HG02938 (cell line): ENCODE data around the gene FOXC1.

Experiments
- ATAC-seq: cut with Tn5 transposase; IDR thresholded peaks from one replicate; pipeline ENCODE4 v1.9.1; 2021; ENCODE audit warnings: mild to moderate bottlenecking, moderate library complexity; ENCODE audit not compliant: unreplicated experiment

Gene FOXC1

DNA sequence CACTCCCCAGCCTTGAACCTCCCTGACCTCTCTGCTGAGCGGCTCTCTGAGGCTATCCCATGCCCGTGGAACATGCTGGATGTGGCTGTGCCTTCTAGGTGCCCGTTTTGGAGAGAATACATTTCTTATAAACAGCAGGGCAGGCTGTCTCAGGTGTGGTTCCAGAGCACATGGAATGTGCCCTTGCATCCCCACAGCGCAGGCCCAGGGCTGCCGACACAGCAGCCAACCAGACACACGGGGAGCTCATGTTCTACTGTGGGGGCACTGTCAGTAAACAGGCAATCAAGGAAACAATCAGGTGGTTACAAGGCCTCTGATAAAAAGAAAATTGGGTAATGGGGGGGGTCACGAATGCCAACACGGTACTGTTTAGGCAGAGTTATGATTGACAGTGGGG is 30.8 kb downstream of the FOXC1 start:
- no peak for ATAC-seq

DNA sequence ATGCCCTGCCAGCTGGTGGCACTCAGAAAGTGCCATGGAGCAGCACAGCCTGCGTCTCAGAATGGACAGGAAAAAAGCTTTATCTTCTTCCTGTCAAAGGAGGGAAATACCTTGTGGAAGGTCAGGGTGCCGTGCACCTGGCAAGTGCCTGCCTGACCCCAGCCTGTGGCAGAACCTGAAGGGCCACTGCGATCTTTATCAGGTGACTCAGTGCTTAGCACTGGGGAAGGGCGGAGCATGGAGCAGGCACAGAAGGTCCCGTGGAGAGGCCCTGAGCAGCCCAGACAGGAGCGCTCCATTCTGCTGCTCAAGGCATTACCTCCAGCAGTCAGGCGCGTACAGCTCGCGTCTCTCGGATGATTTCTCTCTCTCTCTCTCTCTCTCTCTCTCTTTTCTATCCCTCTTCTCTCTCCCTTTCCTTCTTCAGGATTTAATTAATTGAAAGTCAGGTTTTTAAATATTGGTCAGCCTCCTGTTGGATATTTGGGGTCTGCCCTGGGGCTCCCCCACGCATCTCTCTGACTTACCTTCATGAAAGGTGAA is 31.7 kb downstream of the FOXC1 start:
- ATAC-seq: no peak

DNA sequence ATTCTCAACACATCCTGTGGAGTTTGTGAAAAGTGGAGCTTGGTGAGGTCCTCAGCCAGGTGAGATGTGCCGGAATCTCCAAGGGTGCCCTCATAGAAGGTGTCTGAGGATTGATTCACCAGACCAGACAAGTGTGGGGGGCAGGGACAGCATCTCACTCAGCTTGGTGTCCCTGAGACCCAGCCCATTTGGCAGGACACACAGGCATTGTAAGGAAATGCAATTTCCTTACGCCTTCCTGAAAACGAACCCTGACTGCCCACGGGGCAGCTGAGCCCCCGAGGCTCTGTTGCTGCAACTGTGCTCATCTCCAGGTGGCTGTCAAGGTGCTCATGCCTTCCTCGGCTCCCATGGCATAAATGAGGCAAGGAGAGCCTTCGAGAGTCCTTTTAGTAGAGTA is 33.4 kb downstream of the FOXC1 start:
- ATAC-seq: no peak

DNA sequence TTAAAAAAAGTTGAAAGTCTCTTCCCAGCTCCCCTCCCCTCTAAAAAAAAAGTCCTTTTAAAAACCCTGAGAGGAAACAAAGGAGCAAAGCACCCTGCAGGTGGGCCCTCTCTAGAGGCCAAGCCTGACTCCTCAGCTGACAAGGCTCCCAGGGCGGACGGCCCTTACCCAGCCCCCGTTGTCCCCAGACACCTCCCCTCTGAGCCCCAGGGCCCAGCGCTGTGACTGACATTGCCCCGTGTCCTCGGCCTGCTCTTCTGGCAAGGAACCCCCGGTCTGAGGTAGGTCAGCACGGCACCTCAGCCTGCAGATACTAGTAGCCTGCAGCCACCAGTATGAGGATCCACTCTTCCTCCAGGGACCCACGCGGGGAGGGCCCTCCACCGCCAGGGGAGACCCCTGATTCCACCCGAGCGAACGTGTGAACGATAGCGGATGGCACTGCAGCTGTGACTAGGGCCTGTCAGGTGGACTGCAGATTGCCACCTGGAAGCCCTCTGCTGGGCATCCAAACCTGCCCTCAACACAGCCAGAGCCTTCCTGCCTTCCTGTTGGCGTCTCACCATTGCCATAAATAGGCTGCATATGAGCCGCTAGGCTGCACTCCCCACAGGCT is 34.2 kb downstream of the FOXC1 start:
- ATAC-seq: no peak

DNA sequence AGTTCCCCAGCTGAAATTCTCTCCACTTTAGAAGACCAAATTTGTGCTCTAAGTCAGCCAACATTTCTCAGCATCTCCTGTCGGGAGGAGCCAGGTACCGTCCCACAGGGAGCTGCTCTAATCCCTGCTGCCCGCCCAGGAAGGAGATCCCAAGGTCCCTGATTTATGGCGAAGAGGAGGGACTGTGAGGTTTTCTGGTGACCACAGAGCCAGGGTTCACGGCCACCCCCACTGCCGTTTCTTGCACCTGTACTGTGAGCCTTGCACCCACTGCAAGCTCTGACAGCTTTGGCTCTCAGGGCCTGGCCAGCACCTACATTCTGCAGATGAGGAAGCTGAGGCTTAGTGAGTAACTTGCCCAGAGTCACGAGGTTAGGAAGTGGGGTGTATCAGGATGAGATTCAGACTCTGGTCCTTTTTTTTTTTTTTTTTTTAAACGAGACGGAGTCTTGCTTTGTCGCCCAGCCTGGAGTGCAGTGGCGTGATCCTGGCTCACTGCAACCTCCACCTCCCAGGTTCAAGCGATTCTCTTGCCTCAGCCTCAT is 34.9 kb downstream of the FOXC1 start:
- ATAC-seq: no peak

DNA sequence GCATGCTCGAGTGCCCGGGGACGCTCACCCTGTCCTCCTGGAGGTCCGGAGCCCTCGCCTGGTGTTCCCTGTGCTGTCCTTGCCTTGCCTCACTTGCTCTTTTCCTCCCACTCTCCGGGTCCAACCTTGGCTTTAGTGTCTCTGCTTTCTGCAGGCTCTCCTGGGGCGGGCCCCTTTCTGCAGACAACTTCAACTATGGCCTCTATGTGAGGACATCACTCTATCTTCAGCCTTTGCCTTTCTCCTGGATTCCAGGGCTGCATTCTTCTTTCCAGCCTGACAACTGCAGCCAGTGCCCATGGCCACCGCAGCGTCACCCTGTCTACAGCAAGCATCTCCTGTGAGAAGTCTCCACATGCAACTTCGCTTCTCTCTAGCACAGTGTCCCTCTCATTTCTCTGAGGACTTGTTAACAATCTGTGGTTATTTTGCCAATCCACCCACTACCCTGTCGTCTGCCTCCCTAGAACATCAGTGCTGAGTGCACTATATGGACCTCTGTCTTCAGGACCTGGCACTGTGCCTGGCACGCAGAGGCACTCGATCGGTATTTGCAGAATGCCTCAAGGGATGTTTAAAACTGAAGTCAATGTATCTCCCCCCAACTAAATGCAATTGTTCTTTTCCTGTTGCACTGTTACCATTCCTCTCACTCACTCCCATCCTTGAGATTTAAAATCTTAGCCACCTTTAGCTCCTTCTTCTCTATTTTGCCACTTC is 35.9 kb downstream of the FOXC1 start:
- no peak for ATAC-seq

DNA sequence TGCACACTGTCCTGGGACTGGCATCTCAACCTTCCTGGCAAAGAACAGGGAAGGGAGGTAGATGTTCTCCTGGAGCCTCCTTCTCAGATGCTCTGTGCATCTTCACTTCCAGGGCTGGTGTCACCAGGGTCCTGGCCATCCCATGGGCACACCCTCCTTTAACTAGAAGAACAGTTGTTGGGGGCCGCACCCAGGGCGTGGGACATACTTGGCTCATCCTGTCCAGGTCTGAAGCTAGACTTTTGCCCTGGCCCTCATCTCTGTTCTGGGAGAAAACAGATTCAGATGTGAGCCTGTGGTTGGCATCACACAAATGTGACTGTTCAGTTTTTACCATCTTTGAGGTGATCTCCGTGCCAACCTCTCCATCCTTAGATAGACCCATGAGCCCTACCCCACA is 41.6 kb downstream of the FOXC1 start:
- no peak for ATAC-seq

DNA sequence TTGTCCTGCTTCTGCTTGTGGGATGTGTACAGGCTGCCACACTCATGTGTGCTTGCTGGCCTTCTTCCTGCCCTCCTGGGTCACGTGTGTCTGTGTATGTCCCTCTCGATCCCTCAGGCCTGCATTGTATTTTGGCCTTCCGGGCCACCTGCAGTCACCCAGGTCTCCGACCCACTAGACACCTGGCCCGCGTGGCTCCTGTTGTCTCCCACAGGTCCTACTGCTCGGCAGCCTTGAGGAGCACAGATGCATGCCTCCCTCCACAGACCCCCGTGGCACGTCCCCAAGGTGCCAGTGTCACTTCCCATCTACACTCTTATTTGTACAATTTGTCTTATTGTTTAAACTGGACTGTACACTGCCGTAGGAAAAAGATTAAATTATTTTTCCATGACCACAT is 43.1 kb downstream of the FOXC1 start:
- ATAC-seq: no peak

DNA sequence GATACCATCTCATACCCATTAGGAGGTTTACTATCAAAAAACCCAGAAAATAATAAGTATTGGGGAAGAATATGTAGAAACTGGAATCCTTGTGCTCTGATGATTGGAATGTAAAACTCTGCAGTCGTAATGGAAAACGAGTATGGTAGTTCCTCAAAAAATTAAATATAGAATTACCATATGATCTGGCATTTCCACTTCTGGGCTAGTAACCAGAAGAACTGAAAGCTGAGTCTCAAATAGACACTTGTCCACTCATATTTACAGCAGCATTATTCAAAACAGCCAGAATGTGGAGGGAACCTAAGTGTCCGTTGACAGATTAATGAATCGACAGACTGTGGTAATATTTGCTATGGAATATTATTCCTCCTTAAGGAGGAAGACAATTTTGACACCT is 44.3 kb downstream of the FOXC1 start:
- no peak for ATAC-seq

DNA sequence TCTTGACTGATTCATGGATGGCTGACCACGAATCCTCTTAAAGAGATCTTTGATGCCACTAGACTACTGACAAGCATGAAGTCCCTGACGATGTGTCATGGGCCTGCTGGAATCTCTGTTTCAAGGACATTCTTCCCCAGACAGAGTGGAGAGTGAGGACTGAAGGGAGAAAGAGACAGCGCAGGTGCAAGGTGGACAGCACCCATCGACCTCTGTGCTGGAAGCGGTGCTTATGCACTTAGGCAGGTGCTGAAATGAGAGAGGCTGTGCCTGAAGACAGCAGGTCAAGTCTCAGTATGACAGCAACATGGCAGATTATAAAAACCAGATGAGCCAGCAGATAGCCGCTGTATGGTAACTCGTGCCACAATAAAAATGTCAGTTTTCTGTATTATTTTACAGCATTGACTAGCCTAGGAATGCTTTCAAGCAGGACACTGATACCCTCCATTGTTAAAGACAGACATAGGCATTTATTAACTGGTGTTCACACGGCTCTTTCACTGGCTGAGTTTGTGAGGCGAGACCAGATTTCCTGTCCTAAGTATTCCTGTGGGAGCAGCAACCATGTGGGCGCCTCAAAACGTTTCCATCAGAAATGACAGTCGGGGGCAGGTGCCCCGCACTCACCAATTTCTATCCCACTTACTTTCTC is 47.5 kb downstream of the FOXC1 start:
- no peak for ATAC-seq

DNA sequence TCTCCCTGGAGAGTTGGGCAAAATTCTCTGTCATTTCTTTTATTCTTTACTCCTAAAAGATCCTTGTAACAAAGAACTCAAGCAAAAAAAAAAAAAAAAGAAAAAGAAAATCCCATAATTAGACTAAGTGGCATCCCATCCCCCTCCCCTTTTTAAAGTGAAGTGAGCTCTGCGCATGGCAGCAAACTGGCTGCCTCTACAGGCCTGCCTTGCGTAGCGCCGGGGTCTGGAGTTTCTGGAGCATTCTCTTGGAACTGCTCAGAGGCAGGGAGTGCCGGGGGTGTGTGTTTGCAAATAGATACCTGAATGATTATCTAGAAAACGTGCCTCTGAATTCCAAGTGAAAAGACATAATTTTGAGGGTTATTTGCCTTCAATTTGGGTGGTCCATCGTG is 48.1 kb downstream of the FOXC1 start:
- no peak for ATAC-seq

DNA sequence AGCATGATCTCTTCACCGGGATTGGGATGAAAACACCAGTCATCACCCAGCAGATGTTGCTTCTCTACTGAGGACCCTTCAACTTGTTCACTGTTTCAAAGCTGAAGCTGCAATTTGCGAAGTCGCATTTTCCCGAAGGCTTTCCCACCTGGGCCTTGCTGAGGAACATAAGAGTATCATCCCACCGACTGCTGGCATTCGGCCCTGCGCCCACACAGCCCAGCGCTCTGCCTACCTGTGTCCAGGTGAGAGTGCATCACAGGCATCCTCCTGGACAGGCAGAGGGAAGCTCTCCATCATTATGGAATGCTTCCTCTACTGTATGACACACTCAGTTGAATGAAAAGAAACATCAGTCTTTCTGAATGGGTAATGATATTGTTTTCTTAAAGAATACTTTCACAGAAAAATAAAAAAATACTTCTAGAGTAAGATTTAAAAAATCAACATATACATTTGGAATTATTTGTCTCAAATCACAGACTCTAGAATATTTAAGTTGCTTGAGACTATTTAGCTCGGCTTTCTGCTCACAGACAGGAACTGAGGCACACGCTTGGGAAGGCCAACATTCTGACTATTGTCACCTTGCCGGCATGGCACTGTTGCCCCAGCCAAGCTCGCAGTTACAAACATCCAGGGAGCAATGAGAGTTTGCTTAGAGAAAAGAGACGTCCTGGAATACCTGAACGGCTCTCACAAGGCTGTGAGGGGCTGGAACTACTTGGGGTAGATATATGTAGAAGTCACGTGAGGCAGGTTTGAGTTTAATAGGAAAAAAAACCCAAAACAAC is 48.7 kb downstream of the FOXC1 start:
- no peak for ATAC-seq

DNA sequence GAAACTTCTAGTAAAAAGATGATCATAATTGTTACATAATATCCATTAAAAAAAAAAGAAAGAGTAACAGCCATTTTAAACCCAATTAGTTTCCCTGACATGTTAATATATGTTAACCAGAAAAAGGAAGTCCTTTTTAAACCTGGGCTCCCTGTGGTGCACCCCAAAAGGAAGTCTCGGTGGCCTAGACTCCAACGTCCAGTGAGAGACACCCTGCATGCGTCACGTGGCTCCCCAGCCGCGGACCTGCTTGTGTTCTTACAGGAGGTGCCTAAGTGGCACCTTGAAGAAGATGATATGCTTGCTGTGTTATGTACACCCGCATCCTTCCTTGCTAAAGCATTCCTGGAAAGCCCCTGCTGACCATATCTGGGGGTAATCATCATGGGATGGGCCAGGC is 50.1 kb downstream of the FOXC1 start:
- no peak for ATAC-seq

DNA sequence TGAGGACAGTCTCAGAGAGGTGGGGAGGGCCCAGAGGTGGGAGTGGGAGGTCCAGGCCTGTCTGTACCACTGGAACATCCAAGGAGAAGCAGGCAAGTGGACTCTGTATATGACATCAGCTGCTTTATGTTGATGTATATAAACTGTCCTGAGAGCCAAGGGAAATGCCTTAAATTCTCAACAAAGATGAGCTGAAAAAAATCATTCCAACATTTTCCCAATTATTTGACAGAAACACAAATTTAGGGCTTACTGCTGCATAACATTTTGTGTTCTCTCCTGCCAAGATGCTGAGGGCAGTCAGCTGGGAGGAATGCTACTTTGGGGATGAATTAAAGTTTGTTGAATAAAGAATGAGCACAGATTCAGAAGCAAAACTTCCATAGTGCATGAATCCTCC is 52.8 kb downstream of the FOXC1 start:
- ATAC-seq: no peak
